Left lung (tissue), 10 donors: ENCODE results near the gene HBQ1. TPM values are rescaled to one million over a fixed set of nuclear protein-coding genes. Genes with fewer than 3 reads are reported as not detected.

Experiments
- ATAC-seq: fragments of 200-7000 bp; cut with Tn5 transposase; one replicate; pipeline ENCODE4 v1.9.1; 2020; ENCODE audit warnings: moderate library complexity
- DNase-seq, 4 donors: peaks; one replicate each; pipeline ENCODE4 v3.0.0-alpha.2; 2013 to 2020
- H3K27ac ChIP-seq, 2 donors: fragments of 200-600 bp; sonication (generic) in 1 of 2; one replicate each; pipeline versions ENCODE4 v1.5.0 to v1.8.0; 2020 to 2021
- H3K27me3 ChIP-seq, 2 donors: fragments of 200-600 bp; sonication (generic) in 1 of 2; one replicate each; pipeline versions ENCODE4 v1.5.0 to v1.8.0; 2020 to 2021
- H3K36me3 ChIP-seq, 2 donors: fragments of 200-600 bp; sonication (generic) in 1 of 2; one replicate each; pipeline versions ENCODE4 v1.5.0 to v1.8.0; 2020 to 2021
- H3K4me1 ChIP-seq, 2 donors: fragments of 200-600 bp; one replicate each; pipeline ENCODE4 v1.8.0; 2021
- H3K4me3 ChIP-seq, 2 donors: fragments of 200-600 bp; sonication (generic) in 1 of 2; one replicate each; pipeline versions ENCODE4 v1.5.0 to v1.8.0; 2020 to 2021; ENCODE audit warnings: mild to moderate bottlenecking in 1 of 2
- H3K9me3 ChIP-seq, 2 donors: fragments of 200-600 bp; sonication (generic) in 1 of 2; one replicate each; pipeline versions ENCODE4 v1.5.0 to v1.8.0; 2020 to 2021
- intact Hi-C, 2 donors: fragments of 100-400 bp; cut with DNase I; formaldehyde crosslinking; loops; one replicate each; pipeline versions ENCODE4 v1.11.2 to v1.14.2; 2022
- polyA plus RNA-seq, 6 donors: library from polyadenylated mRNA; unstranded; fragments of 120-200 nt; gene quantifications; one replicate each; pipeline ENCODE4 v1.2.1, GENCODE V29; 2013; ENCODE audit not compliant: insufficient read length in 6 of 6
- total RNA-seq, 2 donors: library from RNA; stranded (reverse); fragmentation: NEBNext Ultra II Directional; extraction: Animal tissue kit (Norgen Biotek cat#: 25700); gene quantifications; one replicate each; pipeline ENCODE4 v1.2.1, GENCODE V29; 2021
- TF ChIP-seq, protein P1 (sequence below), 2 donors: fragments of 200-600 bp; sonication (generic) in 1 of 2; IDR thresholded peaks; one replicate each; pipeline versions ENCODE4 v1.5.0 to v1.8.0; 2021; ENCODE audit warnings: antibody characterized with exemption in 2 of 2
- donor health status: DM: no; HTN: yes; CAD: no.
- donor health status: DM: no; HTN: no; CAD: no.

Gene HBQ1
- total and polyA plus RNA-seq, 8 donors: 0.42 to 1.8 (median 1.1) TPM; not detected in 2

DNA sequence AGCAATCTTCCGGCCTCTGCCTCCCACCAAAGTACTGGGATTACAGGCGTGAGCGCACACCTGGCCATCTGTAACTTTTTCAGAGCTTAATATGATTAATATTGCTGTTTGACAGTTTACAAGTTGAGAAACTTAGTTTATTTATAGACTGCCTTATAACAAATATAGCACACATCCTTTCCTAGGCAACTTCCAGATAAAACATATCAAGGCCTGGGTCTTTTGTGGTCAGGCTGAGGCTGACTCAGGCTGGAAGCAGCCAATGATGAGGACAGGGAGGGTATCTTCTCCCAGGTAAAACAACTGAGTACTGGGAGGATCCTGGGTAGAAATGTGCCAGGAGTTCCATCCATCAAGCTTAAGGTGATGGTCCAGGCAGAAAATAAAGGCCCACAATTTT is 32.7 kb downstream of the HBQ1 start:
- Histone ChIP-seq H3K9me3 (no peaks in the 10 kb centered on the region), H3K36me3 (peaks cover 0 to 99% of the 10 kb centered on the region in 2 donors), H3K27me3 (no peaks in the 10 kb centered on the region), H3K4me3 (no peak overlapping the region), H3K27ac (no peak overlapping the region), H3K4me1 (no peaks in the 10 kb centered on the region)
- intact Hi-C loops: loop anchor here in 1 of 2 donors (10.0 kb wide), 1 partner anchor 142 kb away; the partner anchor contains the start of gene AXIN1
- no peak for DNase-seq
- no peak for ATAC-seq
- TF ChIP-seq, protein P1, sequence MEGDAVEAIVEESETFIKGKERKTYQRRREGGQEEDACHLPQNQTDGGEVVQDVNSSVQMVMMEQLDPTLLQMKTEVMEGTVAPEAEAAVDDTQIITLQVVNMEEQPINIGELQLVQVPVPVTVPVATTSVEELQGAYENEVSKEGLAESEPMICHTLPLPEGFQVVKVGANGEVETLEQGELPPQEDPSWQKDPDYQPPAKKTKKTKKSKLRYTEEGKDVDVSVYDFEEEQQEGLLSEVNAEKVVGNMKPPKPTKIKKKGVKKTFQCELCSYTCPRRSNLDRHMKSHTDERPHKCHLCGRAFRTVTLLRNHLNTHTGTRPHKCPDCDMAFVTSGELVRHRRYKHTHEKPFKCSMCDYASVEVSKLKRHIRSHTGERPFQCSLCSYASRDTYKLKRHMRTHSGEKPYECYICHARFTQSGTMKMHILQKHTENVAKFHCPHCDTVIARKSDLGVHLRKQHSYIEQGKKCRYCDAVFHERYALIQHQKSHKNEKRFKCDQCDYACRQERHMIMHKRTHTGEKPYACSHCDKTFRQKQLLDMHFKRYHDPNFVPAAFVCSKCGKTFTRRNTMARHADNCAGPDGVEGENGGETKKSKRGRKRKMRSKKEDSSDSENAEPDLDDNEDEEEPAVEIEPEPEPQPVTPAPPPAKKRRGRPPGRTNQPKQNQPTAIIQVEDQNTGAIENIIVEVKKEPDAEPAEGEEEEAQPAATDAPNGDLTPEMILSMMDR (IDR thresholded peaks at IDR 0.05): no peak

DNA sequence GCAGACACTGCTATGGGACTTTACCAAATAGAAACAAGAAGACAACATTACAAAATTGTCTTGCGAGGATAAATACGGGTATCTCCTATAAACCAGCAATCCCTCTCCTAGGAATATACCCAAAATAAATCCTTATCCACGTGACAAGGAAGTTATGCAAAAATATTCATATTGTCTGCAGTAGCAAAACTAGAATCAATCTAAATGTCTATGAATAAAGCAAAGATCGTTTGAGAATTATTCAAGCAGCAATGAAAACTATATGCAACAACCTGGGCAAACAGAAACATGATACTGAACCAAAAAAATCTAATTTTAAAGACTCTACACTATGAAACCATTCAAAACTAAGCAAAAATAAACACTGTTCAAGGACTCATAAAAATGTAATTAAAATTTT is 39.8 kb downstream of the HBQ1 start:
- ATAC-seq (no peak), DNase-seq (no peak)
- no peaks in the 10 kb centered on the region for H3K4me1 ChIP-seq
- intact Hi-C loops: no loop called here
- no peak overlapping the region for H3K4me3 ChIP-seq
- peaks cover 0 to 100% of the 10 kb centered on the region in 2 donors for H3K36me3 ChIP-seq
- H3K9me3 ChIP-seq: no peaks in the 10 kb centered on the region
- no peaks in the 10 kb centered on the region for H3K27me3 ChIP-seq
- H3K27ac ChIP-seq: no peak overlapping the region
- TF ChIP-seq, protein P1 (IDR thresholded peaks at IDR 0.05): no peak

DNA sequence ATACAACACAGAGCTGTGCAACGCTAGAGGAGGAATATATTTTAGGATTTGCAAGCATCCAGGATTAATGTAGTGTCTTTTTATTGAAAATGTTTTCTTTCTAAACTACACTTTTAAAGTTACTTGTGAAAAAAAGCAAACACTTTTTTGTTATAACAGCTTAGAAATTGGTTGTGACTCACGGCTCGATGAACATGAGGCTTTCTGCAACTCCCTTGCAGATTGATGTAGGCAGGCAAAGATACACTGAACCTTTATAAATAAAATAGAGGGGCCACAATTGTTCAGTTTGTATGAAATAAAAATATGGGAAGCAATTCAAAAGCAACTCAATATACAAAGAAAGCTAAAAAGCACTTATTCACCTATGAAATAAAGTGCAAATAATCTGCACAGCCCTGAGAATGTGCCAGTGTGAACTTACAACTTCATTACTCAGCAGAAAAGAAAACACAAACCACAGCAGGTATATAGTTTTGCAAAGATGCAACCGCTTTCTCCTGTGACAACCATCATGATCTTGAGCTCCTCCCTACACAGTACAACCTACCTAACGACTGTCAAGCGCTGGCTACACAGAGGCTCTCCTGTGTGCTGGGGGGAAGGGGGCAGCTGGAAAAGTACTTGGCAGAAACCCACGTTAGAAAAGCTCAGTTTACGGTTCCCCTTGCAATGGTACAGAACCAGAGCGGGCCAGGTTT is 48.0 kb downstream of the HBQ1 start:
- Histone ChIP-seq H3K9me3 (no peaks in the 10 kb centered on the region), H3K4me1 (peaks cover 14 to 29% of the 10 kb centered on the region in 2 donors), H3K4me3 (peak overlapping the region; percentile 90 to 94), H3K27ac (peak overlapping the region; percentile 95 to 96), H3K27me3 (no peaks in the 10 kb centered on the region), H3K36me3 (peaks cover 0 to 41% of the 10 kb centered on the region in 2 donors)
- TF ChIP-seq, protein P1 (IDR thresholded peaks at IDR 0.05): no peak
- ATAC-seq (peak; percentile 21), DNase-seq (no peak)
- intact Hi-C loops: no loop called here

DNA sequence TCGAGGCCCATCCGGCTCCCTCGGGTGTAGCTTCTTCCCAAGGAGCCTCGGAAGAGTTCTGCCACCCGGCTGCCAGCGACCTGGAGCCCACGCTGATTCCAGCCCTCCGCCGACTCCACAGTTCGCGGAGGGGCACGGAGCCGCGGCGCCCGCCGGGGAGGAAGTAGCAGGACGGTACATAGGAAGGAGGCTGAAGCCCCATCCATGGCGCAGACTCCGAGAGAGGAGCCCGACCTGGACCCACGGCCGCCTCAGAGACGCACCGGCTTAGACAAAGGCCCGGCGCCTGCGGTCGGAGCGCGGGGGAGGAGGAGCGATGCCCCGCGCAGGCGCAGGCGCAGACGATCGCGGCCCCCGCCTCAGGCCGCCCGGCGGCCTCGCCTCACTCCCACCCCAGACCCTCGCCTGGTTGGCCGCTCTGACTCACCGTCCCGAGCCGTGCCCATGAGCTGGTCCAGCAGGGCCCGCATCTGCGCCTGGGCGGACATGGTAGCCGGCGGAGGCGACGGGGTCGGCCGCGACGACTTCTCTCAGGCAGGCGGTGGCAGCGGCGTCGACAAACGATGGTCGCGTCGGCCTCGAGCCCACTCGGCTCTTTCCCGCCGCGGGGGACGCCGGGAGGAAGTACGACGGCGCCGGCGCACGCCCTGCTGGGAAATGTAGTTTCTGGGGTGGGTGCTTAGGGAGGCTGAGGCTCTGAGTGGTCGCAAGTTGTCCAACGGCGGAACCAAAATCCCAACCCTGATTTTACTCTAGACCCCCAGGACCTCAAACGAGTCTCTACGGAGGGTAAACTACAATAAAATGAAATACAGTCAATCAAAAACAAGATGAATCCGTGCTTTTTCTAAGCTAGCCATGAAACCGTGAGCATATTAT is 48.8 kb downstream of the HBQ1 start, which contains the start of gene LUC7L:
Gene LUC7L, minus strand, starts transcription at position 598 of the 879 bp plus-strand sequence. Its CDS starts 110 bp downstream, at position 488.
- peak; percentile 89 to 97 (median 92) for DNase-seq
- Histone ChIP-seq H3K27me3 (no peaks in the 10 kb centered on the region), H3K9me3 (no peaks in the 10 kb centered on the region), H3K4me3 (peak within 1 kb of the TSS; percentile 90 to 94), H3K27ac (peak within 1 kb of the TSS; percentile 95 to 96), H3K4me1 (peaks cover 14 to 29% of the 10 kb centered on the region in 2 donors), H3K36me3 (peaks cover 0 to 33% of the 10 kb centered on the region in 2 donors)
- TF ChIP-seq, protein P1 (IDR thresholded peaks at IDR 0.05): no peak
- peak; percentile 98 for ATAC-seq
- intact Hi-C loops: no loop called here
